A549 treated with AZD9567 at 1 μM for 4 hours (cell line): ENCODE measurements around the gene PADI1. TPM values are rescaled to one million over a fixed set of nuclear protein-coding genes. Genes with fewer than 3 reads are reported as not detected.

Source experiments
- total RNA-seq: library from RNA; stranded (reverse); fragments of 200-300 nt; extraction: Qiagen RNA extraction; gene quantifications from 5 replicates; pipeline ENCODE4 v1.2.3, GENCODE V29; 2022; ENCODE audit not compliant: insufficient read depth

Gene PADI1, protein sequence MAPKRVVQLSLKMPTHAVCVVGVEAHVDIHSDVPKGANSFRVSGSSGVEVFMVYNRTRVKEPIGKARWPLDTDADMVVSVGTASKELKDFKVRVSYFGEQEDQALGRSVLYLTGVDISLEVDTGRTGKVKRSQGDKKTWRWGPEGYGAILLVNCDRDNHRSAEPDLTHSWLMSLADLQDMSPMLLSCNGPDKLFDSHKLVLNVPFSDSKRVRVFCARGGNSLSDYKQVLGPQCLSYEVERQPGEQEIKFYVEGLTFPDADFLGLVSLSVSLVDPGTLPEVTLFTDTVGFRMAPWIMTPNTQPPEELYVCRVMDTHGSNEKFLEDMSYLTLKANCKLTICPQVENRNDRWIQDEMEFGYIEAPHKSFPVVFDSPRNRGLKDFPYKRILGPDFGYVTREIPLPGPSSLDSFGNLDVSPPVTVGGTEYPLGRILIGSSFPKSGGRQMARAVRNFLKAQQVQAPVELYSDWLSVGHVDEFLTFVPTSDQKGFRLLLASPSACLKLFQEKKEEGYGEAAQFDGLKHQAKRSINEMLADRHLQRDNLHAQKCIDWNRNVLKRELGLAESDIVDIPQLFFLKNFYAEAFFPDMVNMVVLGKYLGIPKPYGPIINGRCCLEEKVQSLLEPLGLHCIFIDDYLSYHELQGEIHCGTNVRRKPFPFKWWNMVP
- total RNA-seq: 0.85 to 1.5 TPM (median 1.1 TPM) in 5 replicates

DNA sequence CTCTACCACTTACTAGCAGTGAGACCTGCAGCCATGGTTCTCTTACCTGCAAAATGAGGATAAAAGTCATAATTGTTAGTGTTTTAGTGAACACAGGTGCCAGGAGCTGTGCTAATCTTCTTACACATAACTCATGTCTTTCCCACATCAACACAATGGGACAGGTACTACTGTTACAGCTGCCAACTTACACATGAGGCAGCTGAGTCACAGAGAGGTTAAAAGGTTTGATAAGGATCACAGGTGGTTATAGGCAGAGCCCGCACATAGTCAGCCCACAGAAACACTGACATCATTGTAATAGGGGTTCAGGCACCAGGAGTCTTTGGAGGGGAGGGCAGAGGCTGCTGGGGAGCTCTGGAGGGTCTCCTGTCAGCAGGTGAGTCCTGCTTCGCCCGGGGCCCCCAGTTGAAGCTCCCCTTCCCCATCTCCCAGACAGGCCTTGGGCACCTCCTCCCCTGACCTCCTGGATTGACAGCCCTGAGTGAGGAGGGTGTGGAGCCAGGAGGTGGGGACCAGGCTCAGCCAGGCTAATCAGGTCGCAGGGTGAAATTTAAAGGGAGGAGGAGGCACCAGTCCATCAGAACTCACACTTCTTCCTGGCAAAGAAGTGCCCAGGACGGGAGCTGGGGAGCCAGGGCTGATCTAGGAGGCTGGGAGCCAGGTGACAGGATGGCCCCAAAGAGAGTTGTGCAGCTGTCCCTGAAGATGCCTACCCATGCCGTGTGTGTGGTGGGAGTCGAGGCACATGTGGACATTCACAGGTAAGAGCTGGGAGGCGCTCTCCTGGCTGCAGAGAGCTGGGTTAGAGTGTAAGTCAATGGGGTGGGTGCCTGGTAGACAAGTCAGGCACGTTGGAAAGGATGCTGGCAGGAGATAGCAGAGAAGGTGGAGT, at the start of gene PADI1:
Gene PADI1 (plus strand): TSS at position 583 of the 895 bp plus-strand sequence. CDS start 90 bp downstream, at position 673.

DNA sequence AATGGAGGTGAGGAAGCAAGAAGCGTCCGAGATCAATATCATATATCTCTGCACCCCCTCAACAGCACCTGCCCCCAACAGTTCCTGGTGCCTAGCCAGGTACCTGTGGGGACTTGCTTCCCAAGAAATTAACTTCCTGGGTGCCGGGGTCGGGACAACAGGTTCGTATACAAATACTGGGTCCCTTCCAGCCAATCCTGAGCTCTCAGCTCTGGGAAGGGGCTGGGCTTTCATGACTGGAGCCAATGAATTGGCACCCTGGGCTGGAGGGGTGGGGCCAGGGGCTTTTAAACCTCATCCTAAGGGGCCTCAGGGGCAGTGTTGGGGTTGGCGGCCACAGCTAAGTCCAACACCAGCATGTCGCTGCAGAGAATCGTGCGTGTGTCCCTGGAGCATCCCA, 43.9 kb downstream of the PADI1 start, which contains the start of gene PADI3:
Gene PADI3 (plus strand): TSS at position 318 of the 400 bp plus-strand sequence. CDS start 40 bp downstream, at position 358.

Other genes with a start within 250 kb of the PADI1 start
- gene MFAP2, start 224.5 kb upstream of the PADI1 start, total RNA-seq: 0.21 to 2.3 TPM (median 0.62 TPM) in 5 replicates
- gene ATP13A2, start 193.2 kb upstream of the PADI1 start, total RNA-seq: 20.3 to 28.7 TPM (median 25.6 TPM) in 5 replicates
- 103 to 111 TPM (median 107 TPM) in 5 replicates for gene SDHB, start 151.1 kb upstream of the PADI1 start, total RNA-seq
- gene PADI2, start 85.7 kb upstream of the PADI1 start, total RNA-seq: 0.64 to 1.5 TPM (median 1.1 TPM) in 5 replicates
- 0.80 to 1.3 TPM (median 0.93 TPM) in 5 replicates for gene PADI3, start 44.0 kb downstream of the PADI1 start, total RNA-seq
- gene PADI4, start 103.1 kb downstream of the PADI1 start, total RNA-seq: 0.08 TPM in 1 of 5 replicates, not detected in the others
- not detected in 5 replicates for gene PADI6, start 167.1 kb downstream of the PADI1 start, total RNA-seq
- 50.2 to 58.8 TPM (median 52.0 TPM) in 5 replicates for gene RCC2, start 234.5 kb downstream of the PADI1 start, total RNA-seq